HepG2 (cell line): ENCODE measurements around the gene ATG2A. TPM values are rescaled to one million over a fixed set of nuclear protein-coding genes. Genes with fewer than 3 reads are reported as not detected.

Experiments used
- ATF5 ChIP-seq: sonication (generic); formaldehyde crosslinking; IDR thresholded peaks from 2 replicates; pipeline ENCODE4 v1.4.0; 2020; ENCODE audit warnings: mild to moderate bottlenecking, low read depth, missing genetic modification reagents
- CBX1 ChIP-seq: IDR thresholded peaks from one replicate; pipeline ENCODE4 v1.6.1; 2016; ENCODE audit warnings: antibody characterized with exemption, low read depth
- HDAC1 ChIP-seq: sonication (generic); formaldehyde crosslinking; IDR thresholded peaks from 2 replicates; pipeline ENCODE4 v1.5.1; 2020; ENCODE audit warnings: mild to moderate bottlenecking, missing genetic modification reagents
- IRF1 ChIP-seq: sonication (generic); formaldehyde crosslinking; IDR thresholded peaks from 2 replicates; pipeline ENCODE4 v1.4.0; 2020; ENCODE audit warnings: low read depth, mild to moderate bottlenecking, missing genetic modification reagents
- JUNB ChIP-seq: sonication (generic); formaldehyde crosslinking; IDR thresholded peaks from 2 replicates; pipeline ENCODE4 v1.8.0; 2022; ENCODE audit warnings: missing genetic modification reagents, mild to moderate bottlenecking, borderline replicate concordance
- KLF15 ChIP-seq: sonication (generic); formaldehyde crosslinking; IDR thresholded peaks from 2 replicates; pipeline ENCODE4 v1.8.1; 2023; ENCODE audit warnings: borderline replicate concordance, mild to moderate bottlenecking, inconsistent platforms, missing genetic modification reagents, mixed read lengths
- LBX2 ChIP-seq: sonication (generic); formaldehyde crosslinking; IDR thresholded peaks from 2 replicates; pipeline ENCODE4 v1.5.0; 2020; ENCODE audit warnings: missing genetic modification reagents, mild to moderate bottlenecking, borderline replicate concordance
- SMAD1 ChIP-seq: sonication (generic); formaldehyde crosslinking; IDR thresholded peaks from 2 replicates; pipeline ENCODE4 v1.4.0; 2020; ENCODE audit warnings: missing genetic modification reagents, low read depth, mild to moderate bottlenecking, borderline replicate concordance
- TFDP1 ChIP-seq: IDR thresholded peaks from 2 replicates; pipeline ENCODE4 v1.6.1; 2016; ENCODE audit warnings: missing compliant biosample characterization, missing genetic modification reagents, borderline replicate concordance
- ZFP62 ChIP-seq: sonication (generic); formaldehyde crosslinking; IDR thresholded peaks from 2 replicates; pipeline ENCODE4 v1.4.0; 2020; ENCODE audit warnings: missing genetic modification reagents
- ZKSCAN1 ChIP-seq: fragments of 150-350 bp; IDR thresholded peaks from 2 replicates; pipeline ENCODE4 v1.6.1; 2014; ENCODE audit warnings: low read length
- ZNF430 ChIP-seq: sonication (generic); formaldehyde crosslinking; IDR thresholded peaks from 2 replicates; pipeline ENCODE4 v1.9.0; 2021; ENCODE audit warnings: mild to moderate bottlenecking, missing genetic modification reagents
- ZNF724P ChIP-seq: sonication (generic); formaldehyde crosslinking; IDR thresholded peaks from 2 replicates; pipeline ENCODE4 v1.8.0; 2022; ENCODE audit warnings: missing genetic modification reagents, borderline replicate concordance
- ZNF776 ChIP-seq: sonication (generic); formaldehyde crosslinking; IDR thresholded peaks from 2 replicates; pipeline ENCODE4 v1.4.0; 2020; ENCODE audit warnings: mild to moderate bottlenecking, missing genetic modification reagents
- ZNF879 ChIP-seq: sonication (generic); formaldehyde crosslinking; IDR thresholded peaks from 2 replicates; pipeline ENCODE4 v1.8.1; 2023; ENCODE audit warnings: missing genetic modification reagents
- polyA plus RNA-seq, 8 experiments: library from polyadenylated mRNA; depleted of rRNA in 3 of 8; stranded (reverse) in 7 of 8; unstranded in 1 of 8; fragments of >200 nt; fragmentation: Illumina TruSeq in 4 of 8; extraction: Trizol in 4 of 8; gene quantifications; 2 replicates each; pipeline versions ENCODE4 v1.2.1 to v1.2.3, GENCODE V29; 2011 to 2016; ENCODE audit warnings: low read depth in 4 of 8, missing spikeins in 1 of 8, mixed read lengths in 1 of 8; ENCODE audit not compliant: insufficient read depth in 1 of 8
- total RNA-seq, 5 experiments: library from RNA; depleted of rRNA; stranded (reverse); fragments of >200 nt; fragmentation: Illumina TruSeq; extraction: Trizol; gene quantifications; 2 replicates each; pipeline ENCODE4 v1.2.3, GENCODE V29; 2016; ENCODE audit warnings: low read depth in 1 of 5
- TF ChIP-seq, protein P1 (sequence below): sonication (generic); formaldehyde crosslinking; IDR thresholded peaks from 2 replicates; pipeline ENCODE4 v1.4.0; 2020; ENCODE audit warnings: low read depth, mild to moderate bottlenecking, missing genetic modification reagents
- TF ChIP-seq, protein P2 (sequence below): sonication (generic); formaldehyde crosslinking; IDR thresholded peaks from 2 replicates; pipeline ENCODE4 v1.4.0; 2020; ENCODE audit warnings: missing genetic modification reagents

The ATG2A gene
- total and polyA plus RNA-seq, 2 of the 13 experiments (the other 11 are each of a cell fraction or from before 2014, with no cell fraction given), result 6.7 to 8.0 TPM

DNA sequence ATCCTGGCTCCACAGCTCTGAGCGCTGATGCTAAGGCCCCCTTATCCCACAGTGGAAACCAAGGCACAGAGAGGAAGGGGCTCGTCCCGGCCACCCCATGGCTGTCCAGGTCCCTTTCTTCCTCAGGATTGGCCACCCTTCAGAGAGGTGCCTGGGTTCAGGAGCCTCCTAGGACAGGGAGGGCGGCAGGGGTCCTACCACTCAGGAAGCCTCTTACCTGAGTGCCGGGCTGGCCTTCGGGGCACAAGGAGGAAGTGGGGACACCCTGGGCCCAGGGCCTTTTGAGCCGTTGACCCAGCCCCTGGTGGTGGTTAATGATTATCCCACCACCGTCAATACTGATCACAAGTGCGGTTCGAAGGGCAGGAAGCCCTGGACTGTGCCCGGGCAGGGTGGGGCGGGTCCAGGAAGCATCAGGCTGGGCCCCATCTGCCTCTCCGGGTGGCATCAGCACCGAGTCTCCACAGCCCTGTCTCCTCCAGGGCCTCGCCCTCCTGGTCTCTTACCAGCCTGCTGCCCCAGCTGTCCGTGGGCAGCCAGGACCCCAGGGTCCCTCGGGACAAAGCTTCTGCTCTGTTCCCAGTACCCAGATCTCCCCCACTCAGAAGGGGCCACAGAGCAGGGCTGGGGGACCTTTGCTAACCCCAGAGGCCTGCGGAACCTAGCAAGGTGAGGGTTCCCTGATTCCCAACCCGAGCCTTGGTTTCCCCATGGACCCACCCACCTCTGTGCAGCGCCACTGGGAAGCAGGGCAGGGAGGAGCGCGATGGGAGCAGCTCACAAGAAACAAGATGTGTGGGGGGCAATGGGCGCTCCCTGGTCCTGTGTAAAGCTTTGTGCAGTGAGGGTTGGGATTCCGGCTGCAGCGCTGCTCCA, 23.6 kb downstream of the ATG2A start (continued):
- 0 out of 2 replicates have a peak, but pooled peaks have one; percentile 5 for TF ChIP-seq IRF1
- TF ChIP-seq CBX1, result peak; percentile 49
- 0 out of 2 replicates have a peak, but pooled peaks have one; percentile 39 for TF ChIP-seq ZNF724P (CRISPR knock-in tag)
- no peak; the same call in 1 of the 2 replicates for TF ChIP-seq ZNF776 (CRISPR knock-in tag)
- TF ChIP-seq KLF15 (CRISPR knock-in tag), result peak; percentile 50; the same call in 1 of the 2 replicates
- no peak for TF ChIP-seq JUNB (CRISPR knock-in tag)
- 0 out of 2 replicates have a peak, but pooled peaks have one; percentile 11 for TF ChIP-seq ZNF879 (CRISPR knock-in tag)
- TF ChIP-seq, protein P1, sequence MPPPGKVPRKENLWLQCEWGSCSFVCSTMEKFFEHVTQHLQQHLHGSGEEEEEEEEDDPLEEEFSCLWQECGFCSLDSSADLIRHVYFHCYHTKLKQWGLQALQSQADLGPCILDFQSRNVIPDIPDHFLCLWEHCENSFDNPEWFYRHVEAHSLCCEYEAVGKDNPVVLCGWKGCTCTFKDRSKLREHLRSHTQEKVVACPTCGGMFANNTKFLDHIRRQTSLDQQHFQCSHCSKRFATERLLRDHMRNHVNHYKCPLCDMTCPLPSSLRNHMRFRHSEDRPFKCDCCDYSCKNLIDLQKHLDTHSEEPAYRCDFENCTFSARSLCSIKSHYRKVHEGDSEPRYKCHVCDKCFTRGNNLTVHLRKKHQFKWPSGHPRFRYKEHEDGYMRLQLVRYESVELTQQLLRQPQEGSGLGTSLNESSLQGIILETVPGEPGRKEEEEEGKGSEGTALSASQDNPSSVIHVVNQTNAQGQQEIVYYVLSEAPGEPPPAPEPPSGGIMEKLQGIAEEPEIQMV (CRISPR knock-in tag), result no peak
- TF ChIP-seq ZNF430 (CRISPR knock-in tag), result peak; percentile 89; the same call in 1 of the 2 replicates
- peak; percentile 85 for TF ChIP-seq HDAC1
- peak; percentile 35; the same call in 1 of the 2 replicates for TF ChIP-seq SMAD1 (CRISPR knock-in tag)
- no peak for TF ChIP-seq TFDP1 (CRISPR knock-in tag)
- no peak for TF ChIP-seq LBX2
- TF ChIP-seq ZFP62 (CRISPR knock-in tag), result no peak
- TF ChIP-seq, protein P2, sequence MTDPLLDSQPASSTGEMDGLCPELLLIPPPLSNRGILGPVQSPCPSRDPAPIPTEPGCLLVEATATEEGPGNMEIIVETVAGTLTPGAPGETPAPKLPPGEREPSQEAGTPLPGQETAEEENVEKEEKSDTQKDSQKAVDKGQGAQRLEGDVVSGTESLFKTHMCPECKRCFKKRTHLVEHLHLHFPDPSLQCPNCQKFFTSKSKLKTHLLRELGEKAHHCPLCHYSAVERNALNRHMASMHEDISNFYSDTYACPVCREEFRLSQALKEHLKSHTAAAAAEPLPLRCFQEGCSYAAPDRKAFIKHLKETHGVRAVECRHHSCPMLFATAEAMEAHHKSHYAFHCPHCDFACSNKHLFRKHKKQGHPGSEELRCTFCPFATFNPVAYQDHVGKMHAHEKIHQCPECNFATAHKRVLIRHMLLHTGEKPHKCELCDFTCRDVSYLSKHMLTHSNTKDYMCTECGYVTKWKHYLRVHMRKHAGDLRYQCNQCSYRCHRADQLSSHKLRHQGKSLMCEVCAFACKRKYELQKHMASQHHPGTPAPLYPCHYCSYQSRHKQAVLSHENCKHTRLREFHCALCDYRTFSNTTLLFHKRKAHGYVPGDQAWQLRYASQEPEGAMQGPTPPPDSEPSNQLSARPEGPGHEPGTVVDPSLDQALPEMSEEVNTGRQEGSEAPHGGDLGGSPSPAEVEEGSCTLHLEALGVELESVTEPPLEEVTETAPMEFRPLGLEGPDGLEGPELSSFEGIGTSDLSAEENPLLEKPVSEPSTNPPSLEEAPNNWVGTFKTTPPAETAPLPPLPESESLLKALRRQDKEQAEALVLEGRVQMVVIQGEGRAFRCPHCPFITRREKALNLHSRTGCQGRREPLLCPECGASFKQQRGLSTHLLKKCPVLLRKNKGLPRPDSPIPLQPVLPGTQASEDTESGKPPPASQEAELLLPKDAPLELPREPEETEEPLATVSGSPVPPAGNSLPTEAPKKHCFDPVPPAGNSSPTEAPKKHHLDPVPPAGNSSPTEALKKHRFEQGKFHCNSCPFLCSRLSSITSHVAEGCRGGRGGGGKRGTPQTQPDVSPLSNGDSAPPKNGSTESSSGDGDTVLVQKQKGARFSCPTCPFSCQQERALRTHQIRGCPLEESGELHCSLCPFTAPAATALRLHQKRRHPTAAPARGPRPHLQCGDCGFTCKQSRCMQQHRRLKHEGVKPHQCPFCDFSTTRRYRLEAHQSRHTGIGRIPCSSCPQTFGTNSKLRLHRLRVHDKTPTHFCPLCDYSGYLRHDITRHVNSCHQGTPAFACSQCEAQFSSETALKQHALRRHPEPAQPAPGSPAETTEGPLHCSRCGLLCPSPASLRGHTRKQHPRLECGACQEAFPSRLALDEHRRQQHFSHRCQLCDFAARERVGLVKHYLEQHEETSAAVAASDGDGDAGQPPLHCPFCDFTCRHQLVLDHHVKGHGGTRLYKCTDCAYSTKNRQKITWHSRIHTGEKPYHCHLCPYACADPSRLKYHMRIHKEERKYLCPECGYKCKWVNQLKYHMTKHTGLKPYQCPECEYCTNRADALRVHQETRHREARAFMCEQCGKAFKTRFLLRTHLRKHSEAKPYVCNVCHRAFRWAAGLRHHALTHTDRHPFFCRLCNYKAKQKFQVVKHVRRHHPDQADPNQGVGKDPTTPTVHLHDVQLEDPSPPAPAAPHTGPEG (CRISPR knock-in tag), result no peak
- no peak for TF ChIP-seq ZKSCAN1
- TF ChIP-seq ATF5 (CRISPR knock-in tag), result peak; percentile 81; the same call in 1 of the 2 replicates
